ENCODE measurements around the gene MRM1. TPM values are rescaled to one million over a fixed set of nuclear protein-coding genes. Genes with fewer than 3 reads are reported as not detected.
A peak's percentile ranks its signal among the peaks of the same experiment; 100 is the strongest.

Gene MRM1
- total and polyA plus RNA-seq, 2 experiments from 2014 or later: 7.6 to 20.4 TPM

DNA sequence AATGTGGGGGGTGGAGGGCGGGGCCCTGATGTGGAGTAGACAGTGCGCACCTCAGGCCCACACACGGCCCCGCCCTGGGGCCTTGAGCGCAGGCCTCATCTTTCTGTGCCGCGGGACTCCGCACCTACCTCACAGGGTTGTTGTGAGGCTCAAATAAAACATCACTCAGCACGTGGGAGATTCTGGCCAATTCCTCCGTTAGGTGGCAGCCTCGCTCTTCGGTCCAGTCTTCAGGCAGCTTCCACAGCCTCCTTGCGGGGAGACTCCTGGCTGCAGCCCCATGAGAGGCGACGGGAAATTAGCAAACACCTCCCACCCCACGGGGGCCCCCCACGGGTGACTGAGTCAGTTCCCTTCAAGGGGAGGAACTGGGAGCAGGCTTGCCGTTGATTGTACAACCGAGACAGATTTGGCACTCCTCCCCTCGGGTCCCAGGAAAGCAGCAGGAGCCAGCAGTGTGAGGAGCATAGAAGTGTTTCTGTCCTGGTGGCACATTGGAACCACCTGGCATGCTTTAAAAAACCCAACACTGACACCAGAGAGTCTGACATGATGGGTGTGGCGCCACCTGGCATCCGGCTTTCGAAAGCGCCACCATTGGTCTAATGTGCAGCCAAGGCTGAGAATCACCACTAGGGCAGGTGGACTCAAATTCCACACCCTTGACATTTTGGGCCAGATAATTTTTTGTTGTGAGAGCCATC, 7.6 kb downstream of the MRM1 start:
- TF ChIP-seq EZH2 (IDR thresholded peaks at IDR 0.05; ENCODE audit: low read depth, unreplicated experiment) (no peak), CREB1 (CRISPR knock-in tag; IDR thresholded peaks at IDR 0.05; ENCODE audit: low read depth) (no peak)
- TF ChIP-seq, protein P1, sequence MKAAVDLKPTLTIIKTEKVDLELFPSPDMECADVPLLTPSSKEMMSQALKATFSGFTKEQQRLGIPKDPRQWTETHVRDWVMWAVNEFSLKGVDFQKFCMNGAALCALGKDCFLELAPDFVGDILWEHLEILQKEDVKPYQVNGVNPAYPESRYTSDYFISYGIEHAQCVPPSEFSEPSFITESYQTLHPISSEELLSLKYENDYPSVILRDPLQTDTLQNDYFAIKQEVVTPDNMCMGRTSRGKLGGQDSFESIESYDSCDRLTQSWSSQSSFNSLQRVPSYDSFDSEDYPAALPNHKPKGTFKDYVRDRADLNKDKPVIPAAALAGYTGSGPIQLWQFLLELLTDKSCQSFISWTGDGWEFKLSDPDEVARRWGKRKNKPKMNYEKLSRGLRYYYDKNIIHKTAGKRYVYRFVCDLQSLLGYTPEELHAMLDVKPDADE (IDR thresholded peaks at IDR 0.05): no peak
- TF ChIP-seq, protein P2, sequence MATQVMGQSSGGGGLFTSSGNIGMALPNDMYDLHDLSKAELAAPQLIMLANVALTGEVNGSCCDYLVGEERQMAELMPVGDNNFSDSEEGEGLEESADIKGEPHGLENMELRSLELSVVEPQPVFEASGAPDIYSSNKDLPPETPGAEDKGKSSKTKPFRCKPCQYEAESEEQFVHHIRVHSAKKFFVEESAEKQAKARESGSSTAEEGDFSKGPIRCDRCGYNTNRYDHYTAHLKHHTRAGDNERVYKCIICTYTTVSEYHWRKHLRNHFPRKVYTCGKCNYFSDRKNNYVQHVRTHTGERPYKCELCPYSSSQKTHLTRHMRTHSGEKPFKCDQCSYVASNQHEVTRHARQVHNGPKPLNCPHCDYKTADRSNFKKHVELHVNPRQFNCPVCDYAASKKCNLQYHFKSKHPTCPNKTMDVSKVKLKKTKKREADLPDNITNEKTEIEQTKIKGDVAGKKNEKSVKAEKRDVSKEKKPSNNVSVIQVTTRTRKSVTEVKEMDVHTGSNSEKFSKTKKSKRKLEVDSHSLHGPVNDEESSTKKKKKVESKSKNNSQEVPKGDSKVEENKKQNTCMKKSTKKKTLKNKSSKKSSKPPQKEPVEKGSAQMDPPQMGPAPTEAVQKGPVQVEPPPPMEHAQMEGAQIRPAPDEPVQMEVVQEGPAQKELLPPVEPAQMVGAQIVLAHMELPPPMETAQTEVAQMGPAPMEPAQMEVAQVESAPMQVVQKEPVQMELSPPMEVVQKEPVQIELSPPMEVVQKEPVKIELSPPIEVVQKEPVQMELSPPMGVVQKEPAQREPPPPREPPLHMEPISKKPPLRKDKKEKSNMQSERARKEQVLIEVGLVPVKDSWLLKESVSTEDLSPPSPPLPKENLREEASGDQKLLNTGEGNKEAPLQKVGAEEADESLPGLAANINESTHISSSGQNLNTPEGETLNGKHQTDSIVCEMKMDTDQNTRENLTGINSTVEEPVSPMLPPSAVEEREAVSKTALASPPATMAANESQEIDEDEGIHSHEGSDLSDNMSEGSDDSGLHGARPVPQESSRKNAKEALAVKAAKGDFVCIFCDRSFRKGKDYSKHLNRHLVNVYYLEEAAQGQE (IDR thresholded peaks at IDR 0.05; ENCODE audit: unreplicated experiment): no peak
- TF ChIP-seq, protein P3, sequence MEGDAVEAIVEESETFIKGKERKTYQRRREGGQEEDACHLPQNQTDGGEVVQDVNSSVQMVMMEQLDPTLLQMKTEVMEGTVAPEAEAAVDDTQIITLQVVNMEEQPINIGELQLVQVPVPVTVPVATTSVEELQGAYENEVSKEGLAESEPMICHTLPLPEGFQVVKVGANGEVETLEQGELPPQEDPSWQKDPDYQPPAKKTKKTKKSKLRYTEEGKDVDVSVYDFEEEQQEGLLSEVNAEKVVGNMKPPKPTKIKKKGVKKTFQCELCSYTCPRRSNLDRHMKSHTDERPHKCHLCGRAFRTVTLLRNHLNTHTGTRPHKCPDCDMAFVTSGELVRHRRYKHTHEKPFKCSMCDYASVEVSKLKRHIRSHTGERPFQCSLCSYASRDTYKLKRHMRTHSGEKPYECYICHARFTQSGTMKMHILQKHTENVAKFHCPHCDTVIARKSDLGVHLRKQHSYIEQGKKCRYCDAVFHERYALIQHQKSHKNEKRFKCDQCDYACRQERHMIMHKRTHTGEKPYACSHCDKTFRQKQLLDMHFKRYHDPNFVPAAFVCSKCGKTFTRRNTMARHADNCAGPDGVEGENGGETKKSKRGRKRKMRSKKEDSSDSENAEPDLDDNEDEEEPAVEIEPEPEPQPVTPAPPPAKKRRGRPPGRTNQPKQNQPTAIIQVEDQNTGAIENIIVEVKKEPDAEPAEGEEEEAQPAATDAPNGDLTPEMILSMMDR (conservative IDR thresholded peaks at IDR 0.05; ENCODE audit: low read depth in 2 of 2): peak; percentile 37 to 82; a peak in 3 of 4 replicates
- Histone ChIP-seq H2AFZ (no peak overlapping the region), H3K27me3 (ENCODE audit: insufficient read depth) (no peaks in the 10 kb centered on the region), H3K27ac (ENCODE audit: low read depth) (no peak overlapping the region), H3F3A (replicated peaks; ENCODE audit: low read depth) (peaks cover 12% of the 10 kb centered on the region; the same call in 1 of the 2 replicates), H3K4me1 (ENCODE audit: insufficient read depth) (peaks cover 17% of the 10 kb centered on the region), H3K4me3 (no peak overlapping the region), H3K4me2 (no peak overlapping the region), H4K20me1 (replicated peaks; ENCODE audit: insufficient read depth) (peaks cover 17% of the 10 kb centered on the region), H3K9me2 (ENCODE audit: insufficient read depth) (no peaks in the 10 kb centered on the region), H3K36me3 (ENCODE audit: insufficient read depth) (no peaks in the 10 kb centered on the region), H3K79me2 (replicated peaks; ENCODE audit: insufficient read depth) (peaks cover 22% of the 10 kb centered on the region)
- Mint-ChIP-seq H3K36me3 (ENCODE audit: low read depth) (peaks cover 26% of the 10 kb centered on the region), H3K9me3 (no peaks in the 10 kb centered on the region), H3K4me3 (no peak overlapping the region), H3K27ac (no peak overlapping the region), H3K4me1 (peaks cover 33% of the 10 kb centered on the region), H3K27me3 (ENCODE audit: insufficient read depth, low read depth, poor library complexity) (peaks cover 13% of the 10 kb centered on the region)
- ATAC-seq (peak; percentile 74), DNase-seq (ENCODE audit: low spot score) (peak; percentile 76)

DNA sequence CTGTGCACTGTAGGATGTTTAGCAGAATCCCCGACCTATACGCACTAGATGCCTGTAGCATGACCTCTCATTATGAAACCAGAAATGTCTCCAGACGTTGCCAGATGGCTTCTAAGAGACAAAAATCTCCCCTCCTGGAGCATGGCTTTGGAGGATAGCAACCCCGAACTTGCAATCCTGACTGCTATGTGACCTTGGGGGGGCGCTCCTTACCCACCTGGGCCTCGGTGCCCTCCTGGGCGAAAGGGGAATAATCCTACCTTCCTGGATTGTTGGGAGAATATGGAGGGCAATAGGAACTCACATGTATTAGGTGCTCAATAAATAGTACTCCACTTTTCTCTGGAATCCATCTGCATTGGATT, 8.1 kb downstream of the MRM1 start:
- H3K27ac Mint-ChIP-seq: no peak overlapping the region
- ATAC-seq: peak; percentile 48
- Histone ChIP-seq H3K27me3 (ENCODE audit: insufficient read depth) (no peaks in the 10 kb centered on the region), H3K79me2 (replicated peaks; ENCODE audit: insufficient read depth) (peaks cover 16% of the 10 kb centered on the region), H3K4me2 (no peak overlapping the region), H3K27ac (ENCODE audit: low read depth) (no peak overlapping the region), H3K4me3 (no peak overlapping the region), H3F3A (replicated peaks; ENCODE audit: low read depth) (peaks cover 12% of the 10 kb centered on the region; the same call in 1 of the 2 replicates), H3K9me2 (ENCODE audit: insufficient read depth) (no peaks in the 10 kb centered on the region), H2AFZ (no peak overlapping the region), H3K36me3 (ENCODE audit: insufficient read depth) (no peaks in the 10 kb centered on the region), H4K20me1 (replicated peaks; ENCODE audit: insufficient read depth) (peaks cover 19% of the 10 kb centered on the region), H3K4me1 (ENCODE audit: insufficient read depth) (peaks cover 22% of the 10 kb centered on the region)
- no peak overlapping the region; the same call in 2 of the 3 replicates for H3K4me3 Mint-ChIP-seq
- peaks cover 21% of the 10 kb centered on the region for H3K36me3 Mint-ChIP-seq (ENCODE audit: low read depth)
- H3K27me3 Mint-ChIP-seq (ENCODE audit: insufficient read depth, low read depth, poor library complexity): peaks cover 13% of the 10 kb centered on the region
- peaks cover 34% of the 10 kb centered on the region for H3K4me1 Mint-ChIP-seq
- peak; percentile 63 for DNase-seq (ENCODE audit: low spot score)
- no peaks in the 10 kb centered on the region for H3K9me3 Mint-ChIP-seq
- TF ChIP-seq, protein P3 (conservative IDR thresholded peaks at IDR 0.05; ENCODE audit: low read depth in 2 of 2): peak; percentile 57 to 65; a peak in 3 of 4 replicates
- no peak for TF ChIP-seq STAT1 (IDR thresholded peaks at IDR 0.05; ENCODE audit: unreplicated experiment)
